LHCN-M2 (cell line): ENCODE data around the gene AP3B2. TPM values are rescaled to one million over a fixed set of nuclear protein-coding genes. Genes with fewer than 3 reads are reported as not detected.
"Not testable (repeated sequence)": the region's sequence is repeated elsewhere in the genome, so short reads cannot be mapped to it uniquely, and the experiment has no call there.

ENCODE experiments used
- DNase-seq: peaks from one replicate; pipeline ENCODE4 v3.0.0-alpha.2; 2012; ENCODE audit warnings: low read depth
- total RNA-seq: library from RNA; depleted of rRNA; stranded (reverse); fragments of >200 nt; gene quantifications from 2 replicates; pipeline ENCODE4 v1.2.3, GENCODE V29; 2014

The AP3B2 gene
- total RNA-seq, 1 experiment from 2014 or later, result 0.40 TPM

DNA sequence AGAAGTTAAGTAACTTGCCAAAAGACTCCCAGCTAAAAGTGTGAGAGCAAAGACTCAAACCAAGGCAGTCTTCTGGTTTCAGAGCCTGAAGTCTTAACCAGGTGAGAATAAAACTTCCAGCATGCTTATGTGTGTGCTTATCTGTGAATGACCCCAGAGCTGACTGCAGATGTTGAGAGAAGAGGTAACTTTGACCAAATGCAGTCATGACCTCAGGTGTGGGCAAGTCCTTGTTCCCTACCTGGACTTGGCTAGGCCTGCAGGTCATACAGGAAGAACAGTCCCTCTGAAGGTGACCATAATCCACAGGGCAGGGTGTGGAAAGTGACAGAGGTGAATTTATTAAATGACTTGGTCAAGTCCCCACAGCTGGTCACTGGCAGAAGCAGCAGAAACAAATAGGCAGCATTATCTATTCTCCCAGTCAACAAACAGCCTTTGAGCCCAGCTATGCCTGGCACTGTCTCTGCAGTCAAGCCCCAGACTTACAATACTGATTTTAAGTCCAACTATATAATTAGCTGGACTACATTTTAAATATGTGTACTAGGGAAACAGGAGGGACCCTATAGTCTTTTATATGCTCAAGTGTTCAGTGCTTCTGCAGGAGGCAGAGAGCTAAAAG, 59.5 kb downstream of the AP3B2 start:
- DNase-seq, result no peak

- DNase-seq, result no peak
These were observed 60.3 kb downstream of the AP3B2 start for GRCh38 chr15:82649226-82649999.

GRCh38 chr15:82648257-82649103, 61.2 kb downstream of the AP3B2 start:
- DNase-seq, result no peak

- DNase-seq, result no peak
These were observed 61.8 kb downstream of the AP3B2 start for GRCh38 chr15:82647835-82648256.

DNA sequence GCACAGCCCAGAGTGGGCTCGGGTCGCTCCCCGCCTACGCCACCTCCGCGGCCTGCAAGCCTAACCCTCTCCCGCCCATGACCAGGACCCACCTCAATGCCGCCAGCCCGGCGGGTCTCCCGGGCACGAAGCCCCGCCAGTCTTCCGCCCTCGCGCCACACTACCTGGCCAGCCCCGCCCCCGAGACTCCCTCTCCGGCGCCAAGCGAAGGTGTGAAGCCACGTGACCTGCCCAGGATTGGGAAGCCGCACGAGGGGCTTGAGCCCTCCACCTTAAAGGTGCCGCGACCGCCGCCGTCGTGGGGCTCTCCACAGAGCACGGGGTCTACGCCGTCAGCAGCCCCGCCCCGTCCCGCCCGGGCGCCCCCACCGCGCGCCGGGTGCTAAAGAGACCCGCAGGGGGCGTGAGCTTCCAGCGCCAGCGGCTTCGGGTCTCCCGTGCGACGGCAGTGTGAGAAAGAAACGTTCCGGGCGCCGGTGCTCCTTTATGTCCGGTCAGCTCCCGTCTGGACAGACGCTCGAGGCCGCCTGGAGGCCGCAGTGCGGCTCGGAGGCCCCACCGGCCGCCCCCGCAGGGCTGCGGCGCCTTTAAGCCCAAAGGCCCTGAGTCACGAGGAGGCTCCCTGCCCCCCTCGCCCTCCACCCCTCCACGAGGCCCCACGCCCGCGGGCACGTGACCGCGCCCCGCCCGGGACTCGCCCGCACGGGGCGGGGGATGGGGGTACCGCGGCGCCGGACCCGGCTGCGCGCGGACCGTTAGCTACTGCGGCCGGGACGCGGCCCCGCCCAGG, 62.4 kb downstream of the AP3B2 start, which contains the start of gene CPEB1:
Gene CPEB1, minus strand, starts transcription at position 319 of the 790 bp plus-strand sequence. CDS start 18,904 bp downstream, outside the sequence.
- DNase-seq, result peak; percentile 11

DNA sequence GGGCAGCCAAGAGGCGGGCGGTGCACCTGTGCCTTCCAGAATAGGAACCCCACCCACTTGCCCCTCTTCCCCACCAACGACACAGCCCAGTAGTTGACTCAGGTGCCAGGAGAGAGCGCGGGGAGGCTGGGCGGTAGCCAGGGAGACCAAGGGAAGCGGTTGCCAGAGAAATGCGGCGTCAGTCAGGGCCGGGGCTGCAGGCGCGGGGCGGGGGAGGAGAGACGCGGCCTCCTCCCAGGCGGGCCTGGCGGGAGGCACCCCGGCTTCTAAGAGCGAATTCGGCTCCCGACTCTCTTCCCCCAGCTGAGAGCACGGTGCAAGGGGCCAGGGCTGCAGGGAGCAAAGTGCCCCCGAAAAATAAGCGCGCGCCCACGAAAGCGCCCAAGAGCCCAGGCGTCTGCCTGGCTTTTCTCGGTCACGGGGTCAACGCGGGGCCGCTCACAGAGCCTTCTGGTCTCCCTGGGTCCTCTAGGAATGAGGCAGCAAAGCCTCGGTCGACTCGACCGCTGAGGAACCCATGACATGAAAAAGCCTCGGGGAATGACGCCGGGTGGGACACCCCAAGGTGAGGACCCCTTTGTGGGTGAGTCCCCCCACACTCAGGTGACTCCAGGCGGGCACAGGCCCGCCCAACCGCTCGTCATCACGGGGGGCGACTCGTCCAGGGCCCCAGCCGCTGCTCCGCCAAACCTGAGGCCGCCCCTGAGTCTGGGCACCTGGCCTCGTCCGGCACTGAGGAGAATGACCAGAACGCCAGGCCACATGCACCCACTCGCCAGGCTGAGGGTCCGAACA, 63.2 kb downstream of the AP3B2 start:
- no peak for DNase-seq

- DNase-seq, result not testable (repeated sequence)
These were observed 64.5 kb downstream of the AP3B2 start for GRCh38 chr15:82644967-82645852.

- no peak for DNase-seq
These were observed 65.7 kb downstream of the AP3B2 start for GRCh38 chr15:82643992-82644391.

GRCh38 chr15:82642656-82643055, 67.0 kb downstream of the AP3B2 start:
- DNase-seq, result no peak

DNA sequence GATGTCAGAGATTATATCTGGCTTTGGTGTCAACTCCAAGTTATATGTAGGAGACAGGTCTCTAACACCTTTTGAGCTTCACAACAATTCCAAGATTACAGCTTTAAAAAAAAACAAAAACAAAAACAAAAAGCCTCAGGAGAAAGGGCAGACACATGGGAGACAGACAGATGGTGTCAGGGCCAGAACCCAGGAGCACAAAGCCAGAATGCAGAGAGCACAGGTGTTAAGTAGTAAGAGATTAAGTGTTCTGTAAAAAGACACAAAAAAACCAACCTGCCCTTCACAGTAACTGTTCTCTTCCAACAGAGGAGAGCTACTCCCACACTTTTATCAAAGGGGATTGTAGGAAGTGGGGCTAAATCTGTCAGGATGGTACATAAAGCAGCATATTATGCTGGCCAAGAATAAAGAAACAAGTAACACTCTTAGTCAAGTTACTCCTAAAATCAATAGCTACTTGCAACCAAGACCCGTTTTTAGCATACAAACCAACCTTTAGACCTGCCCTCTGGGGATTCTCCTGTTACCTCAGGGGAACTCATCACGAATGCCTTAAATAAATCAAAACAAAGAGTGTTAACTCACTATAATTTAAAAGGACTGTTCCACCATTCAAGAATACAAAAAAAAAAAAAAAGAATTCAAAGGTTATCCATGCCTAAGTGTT, 68.4 kb downstream of the AP3B2 start:
- DNase-seq, result no peak

DNA sequence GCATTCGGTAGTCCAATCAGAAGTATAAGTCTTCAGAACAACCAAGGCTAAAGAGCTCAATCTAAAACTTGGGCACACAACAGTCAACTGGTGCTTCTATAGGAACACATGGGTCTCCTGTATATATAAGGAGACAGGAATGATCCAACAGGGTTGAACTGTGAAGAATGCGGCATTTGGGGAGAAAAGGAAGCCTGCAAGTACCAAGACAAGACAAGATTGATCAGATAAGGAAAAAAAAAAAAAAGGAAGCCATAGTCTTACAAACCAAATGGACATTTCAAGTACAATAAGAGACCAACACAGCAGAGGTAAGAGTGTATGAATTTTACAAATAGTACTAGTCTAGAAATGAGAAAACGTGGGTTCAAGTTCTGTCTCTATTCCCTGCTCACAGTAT, 69.0 kb downstream of the AP3B2 start:
- no peak for DNase-seq

- no peak for DNase-seq
These were observed 73.9 kb downstream of the AP3B2 start for GRCh38 chr15:82635798-82636197.

DNA sequence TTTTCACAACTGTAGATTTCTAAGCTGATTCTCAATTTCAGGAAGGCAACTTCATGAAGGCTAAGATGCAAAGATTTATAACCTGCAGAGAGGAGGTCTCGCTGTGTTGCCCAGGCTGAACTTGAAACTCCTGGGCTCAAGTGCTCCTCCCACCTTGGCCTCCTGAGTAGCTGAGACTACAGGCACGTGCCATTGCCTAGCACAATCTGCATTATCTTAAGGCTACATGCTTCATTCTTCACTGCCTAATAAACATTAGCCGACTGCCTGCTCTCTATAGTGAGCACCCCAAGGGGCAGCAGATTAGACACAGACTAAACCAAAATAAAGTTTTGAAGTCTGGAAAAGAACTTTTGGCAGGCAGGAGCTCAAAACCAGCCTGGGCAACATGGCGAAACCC, 79.6 kb downstream of the AP3B2 start:
- DNase-seq, result no peak

GRCh38 chr15:82625136-82625535, 84.5 kb downstream of the AP3B2 start:
- peak; percentile 13 for DNase-seq

- DNase-seq, result peak; percentile 17
These were observed 85.2 kb downstream of the AP3B2 start for GRCh38 chr15:82624438-82624837.

DNA sequence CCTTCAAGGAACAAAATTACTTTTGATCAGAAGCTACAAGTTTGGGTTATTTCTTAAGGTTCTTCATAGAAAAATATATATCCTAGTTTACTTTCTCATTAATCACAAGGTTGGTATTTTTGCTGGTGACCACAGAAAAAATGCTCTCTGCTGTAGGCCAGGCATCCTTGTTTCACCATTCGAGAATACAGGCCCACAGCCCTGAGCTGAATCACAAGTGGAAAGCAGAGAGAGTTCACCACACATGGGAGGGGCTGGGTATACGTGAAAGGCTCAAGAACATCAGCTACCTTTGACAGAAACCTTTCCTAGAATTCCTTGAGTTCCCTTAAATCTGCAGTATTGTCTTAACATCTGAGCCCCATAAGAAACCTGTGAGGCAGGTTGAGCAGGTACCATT, 85.7 kb downstream of the AP3B2 start:
- DNase-seq, result peak; percentile 22

GRCh38 chr15:82621970-82622369, 87.7 kb downstream of the AP3B2 start:
- no peak for DNase-seq

DNA sequence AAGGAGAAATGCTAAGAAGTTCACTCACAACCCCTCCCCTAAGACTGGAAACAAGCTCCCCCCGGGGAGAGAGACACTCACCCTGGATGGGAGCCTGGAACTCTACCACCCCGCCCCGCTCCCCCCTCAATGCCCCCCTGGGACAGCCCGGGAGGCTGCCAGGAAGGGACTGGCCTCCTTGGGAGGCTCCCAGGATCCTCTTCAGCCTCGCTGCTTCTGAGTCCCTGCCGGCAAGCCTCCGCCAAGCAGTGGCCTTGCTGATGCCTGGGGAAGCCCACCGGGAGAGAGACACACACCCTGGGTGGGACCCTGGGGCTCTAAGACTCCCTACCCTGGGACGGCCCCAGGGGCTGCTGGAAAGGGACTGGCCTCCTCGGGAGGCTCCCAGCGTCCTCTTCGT, 95.9 kb downstream of the AP3B2 start:
- DNase-seq, result no peak

DNA sequence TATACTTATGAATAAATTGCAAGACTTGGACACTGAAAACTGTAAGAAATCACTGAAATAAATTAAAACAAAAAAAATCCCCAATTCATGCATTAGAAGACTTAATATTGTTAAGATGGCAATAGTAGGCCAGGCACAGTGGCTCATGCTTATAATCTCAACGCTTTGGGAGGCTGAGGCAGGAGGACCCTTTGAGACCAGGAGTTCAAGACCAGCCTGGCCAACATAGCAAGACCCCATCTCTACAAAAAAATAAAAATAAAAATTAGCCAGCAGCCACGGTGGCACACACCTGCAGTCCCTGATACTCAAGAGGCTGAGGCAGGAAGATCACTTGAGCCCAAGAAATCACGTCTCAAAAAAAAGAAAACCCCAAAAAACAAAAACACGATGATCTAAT, 98.3 kb downstream of the AP3B2 start:
- no peak for DNase-seq
